ENCODE results near the gene DMRT2.

The DMRT2 gene

GRCh38 chr9:1100201-1100600 is 50.0 kb downstream of the DMRT2 start:
- no peak for TF ChIP-seq TAF1 (IDR thresholded peaks at IDR 0.05; ENCODE audit: borderline replicate concordance, low read depth, low read length)
- TF ChIP-seq POLR2A (IDR thresholded peaks at IDR 0.05; ENCODE audit: low read depth, low read length), result no peak
- no peak for TF ChIP-seq POLR2AphosphoS5 (IDR thresholded peaks at IDR 0.05; ENCODE audit: low read depth, low read length)
- DNase-seq (ENCODE audit: insufficient read length), result no peak
- no peak for FAIRE-seq

- no peak for DNase-seq (ENCODE audit: insufficient read length)
- no peak for FAIRE-seq
- TF ChIP-seq TAF1 (IDR thresholded peaks at IDR 0.05; ENCODE audit: borderline replicate concordance, low read depth, low read length) (no peak), POLR2AphosphoS5 (IDR thresholded peaks at IDR 0.05; ENCODE audit: low read depth, low read length) (no peak), POLR2A (IDR thresholded peaks at IDR 0.05; ENCODE audit: low read depth, low read length) (no peak)
Measured at GRCh38 chr9:1100945-1101344, 50.8 kb downstream of the DMRT2 start.

GRCh38 chr9:1101846-1102641 is 51.9 kb downstream of the DMRT2 start:
- TF ChIP-seq POLR2A (IDR thresholded peaks at IDR 0.05; ENCODE audit: low read depth, low read length) (no peak), TAF1 (IDR thresholded peaks at IDR 0.05; ENCODE audit: borderline replicate concordance, low read depth, low read length) (no peak), POLR2AphosphoS5 (IDR thresholded peaks at IDR 0.05; ENCODE audit: low read depth, low read length) (no peak)
- FAIRE-seq (no peak), DNase-seq (ENCODE audit: insufficient read length) (no peak)

GRCh38 chr9:1102642-1102970 is 52.4 kb downstream of the DMRT2 start:
- no peak for TF ChIP-seq POLR2A (IDR thresholded peaks at IDR 0.05; ENCODE audit: low read depth, low read length)
- no peak for TF ChIP-seq POLR2AphosphoS5 (IDR thresholded peaks at IDR 0.05; ENCODE audit: low read depth, low read length)
- TF ChIP-seq TAF1 (IDR thresholded peaks at IDR 0.05; ENCODE audit: borderline replicate concordance, low read depth, low read length), result no peak
- DNase-seq (ENCODE audit: insufficient read length), result no peak
- no peak for FAIRE-seq
